ENCODE measurements around the gene RASA2.
A peak's percentile ranks its signal among the peaks of the same experiment; 100 is the strongest.

RASA2 gene

DNA sequence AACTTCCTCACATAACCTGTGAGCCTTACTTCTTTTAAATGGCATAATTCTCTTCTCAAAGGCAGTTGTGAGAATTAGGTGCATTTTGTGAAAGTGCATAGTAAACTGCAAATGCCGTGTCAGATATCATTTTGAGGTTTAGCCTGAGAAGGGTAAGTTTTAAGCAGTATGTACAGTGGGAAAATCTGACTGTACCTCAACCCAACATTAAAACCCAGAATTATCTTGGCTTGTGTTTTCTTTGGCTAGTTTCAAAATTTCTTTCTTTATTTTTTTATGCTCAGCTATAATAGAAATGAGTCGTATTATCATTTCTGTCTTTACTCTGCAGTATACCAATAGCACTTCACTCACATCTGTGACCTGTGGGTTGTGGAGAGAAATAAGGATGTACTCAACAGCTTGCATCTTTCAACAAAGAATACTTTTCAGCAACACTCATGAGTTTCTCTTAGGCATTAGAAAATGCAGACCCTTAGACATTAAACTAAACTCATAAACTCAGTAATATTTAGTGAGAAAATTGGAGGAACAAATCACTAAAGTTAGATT is 65.7 kb downstream of the RASA2 start:
- TF ChIP-seq, protein P1, sequence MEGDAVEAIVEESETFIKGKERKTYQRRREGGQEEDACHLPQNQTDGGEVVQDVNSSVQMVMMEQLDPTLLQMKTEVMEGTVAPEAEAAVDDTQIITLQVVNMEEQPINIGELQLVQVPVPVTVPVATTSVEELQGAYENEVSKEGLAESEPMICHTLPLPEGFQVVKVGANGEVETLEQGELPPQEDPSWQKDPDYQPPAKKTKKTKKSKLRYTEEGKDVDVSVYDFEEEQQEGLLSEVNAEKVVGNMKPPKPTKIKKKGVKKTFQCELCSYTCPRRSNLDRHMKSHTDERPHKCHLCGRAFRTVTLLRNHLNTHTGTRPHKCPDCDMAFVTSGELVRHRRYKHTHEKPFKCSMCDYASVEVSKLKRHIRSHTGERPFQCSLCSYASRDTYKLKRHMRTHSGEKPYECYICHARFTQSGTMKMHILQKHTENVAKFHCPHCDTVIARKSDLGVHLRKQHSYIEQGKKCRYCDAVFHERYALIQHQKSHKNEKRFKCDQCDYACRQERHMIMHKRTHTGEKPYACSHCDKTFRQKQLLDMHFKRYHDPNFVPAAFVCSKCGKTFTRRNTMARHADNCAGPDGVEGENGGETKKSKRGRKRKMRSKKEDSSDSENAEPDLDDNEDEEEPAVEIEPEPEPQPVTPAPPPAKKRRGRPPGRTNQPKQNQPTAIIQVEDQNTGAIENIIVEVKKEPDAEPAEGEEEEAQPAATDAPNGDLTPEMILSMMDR (IDR thresholded peaks at IDR 0.05) = no peak

DNA sequence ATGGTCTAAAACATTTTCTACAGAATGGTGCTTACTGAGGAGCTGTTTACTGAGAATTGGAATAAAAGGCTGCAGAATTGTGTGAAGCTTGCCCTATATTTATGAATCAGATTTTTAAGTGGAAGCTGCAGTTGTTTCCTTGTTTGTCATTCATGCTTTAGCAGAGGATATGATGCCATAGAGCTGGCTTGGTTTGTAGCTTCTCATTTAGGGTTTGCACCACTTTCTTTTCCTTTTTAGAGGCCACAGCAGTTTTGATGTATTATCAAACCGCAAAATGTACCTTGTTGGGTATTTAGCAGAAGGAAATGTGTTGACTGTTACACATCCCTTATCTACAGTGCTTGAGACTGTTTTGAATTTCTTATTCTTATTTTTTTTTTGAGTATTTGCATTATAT is 66.2 kb downstream of the RASA2 start:
- TF ChIP-seq, protein P1 (IDR thresholded peaks at IDR 0.05) = no peak

DNA sequence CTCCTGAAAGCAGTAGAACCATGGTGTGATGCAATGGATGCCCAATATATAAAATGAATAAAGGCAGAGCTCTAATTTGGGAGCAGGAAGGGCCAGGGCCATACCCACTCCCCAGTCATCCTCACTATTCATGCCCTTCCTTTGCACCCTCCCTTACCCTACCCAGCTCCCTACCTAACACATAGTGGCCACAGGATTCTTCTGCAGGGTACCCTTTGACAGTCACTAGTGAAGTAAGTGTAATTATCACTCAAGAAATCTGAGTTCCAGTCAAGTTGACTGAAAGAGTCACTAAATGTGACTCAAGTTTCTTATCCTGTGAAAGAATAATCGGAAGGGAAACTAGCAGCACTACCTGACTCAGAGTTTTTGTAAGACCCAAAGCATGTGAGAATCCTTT is 69.2 kb downstream of the RASA2 start:
- TF ChIP-seq, protein P1 (IDR thresholded peaks at IDR 0.05) = no peak

DNA sequence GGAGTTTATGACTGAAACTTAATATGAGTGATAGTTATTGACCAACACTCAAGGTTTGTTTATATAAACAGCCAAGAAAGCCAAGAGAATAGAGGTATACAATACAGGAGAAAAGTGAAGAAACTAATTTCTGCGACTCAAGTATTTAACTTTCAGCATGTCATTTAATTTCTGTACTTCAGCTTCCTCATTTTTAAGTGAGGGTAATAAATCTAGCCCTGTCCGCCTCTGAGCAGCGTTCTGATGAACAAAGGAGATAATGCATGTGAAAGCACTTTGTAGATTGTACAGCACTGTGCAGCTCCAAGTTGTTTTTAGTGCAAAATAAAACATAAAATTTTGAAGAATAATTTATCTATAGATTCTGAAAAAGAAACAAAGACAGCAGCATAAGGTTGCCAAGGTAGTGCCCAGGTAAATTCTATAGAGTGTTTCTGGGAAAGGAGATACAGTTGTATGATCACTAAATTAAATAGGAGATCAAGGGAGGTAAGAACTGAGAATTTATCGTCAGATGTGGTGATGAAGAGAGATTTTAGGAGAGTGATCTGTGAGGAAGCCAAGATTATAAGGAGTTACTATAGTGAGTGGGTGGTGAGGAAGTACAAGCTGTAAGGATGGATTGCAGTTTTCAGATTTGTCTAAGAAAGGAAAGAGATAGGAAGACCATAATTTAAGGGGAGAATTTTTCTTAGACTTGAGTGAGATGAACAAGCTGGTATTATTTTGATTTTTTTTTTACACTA is 71.3 kb downstream of the RASA2 start:
- TF ChIP-seq, protein P1 (IDR thresholded peaks at IDR 0.05) = no peak

DNA sequence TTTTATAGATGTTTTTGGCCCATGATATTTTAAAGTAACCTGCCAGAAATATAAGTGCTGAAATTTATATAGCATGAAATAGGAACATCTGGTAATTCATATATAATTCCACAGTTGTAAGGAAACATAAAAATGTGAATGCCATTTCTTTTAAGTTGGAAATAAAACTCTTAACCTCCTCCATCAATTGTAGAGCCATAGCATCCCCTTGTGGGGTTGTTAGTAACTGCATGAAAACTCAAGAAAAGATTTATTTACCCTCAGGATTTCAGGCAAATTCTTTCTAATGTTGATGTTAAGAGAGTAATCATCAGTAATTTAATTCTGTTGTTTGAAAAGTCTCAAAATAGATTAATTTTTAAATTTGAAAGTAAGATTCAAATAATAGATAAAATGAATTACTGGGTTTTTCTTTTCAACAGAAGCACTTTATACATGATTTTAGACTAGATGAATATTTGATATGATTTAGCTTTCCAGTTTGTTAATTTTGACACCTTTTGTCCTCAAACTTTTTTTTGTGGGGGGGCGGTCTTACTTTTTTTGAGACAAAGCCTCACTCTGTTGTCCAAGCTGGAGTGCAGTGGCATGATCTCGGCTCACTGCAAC is 74.7 kb downstream of the RASA2 start:
- TF ChIP-seq, protein P1 (IDR thresholded peaks at IDR 0.05) = peak; percentile 98

DNA sequence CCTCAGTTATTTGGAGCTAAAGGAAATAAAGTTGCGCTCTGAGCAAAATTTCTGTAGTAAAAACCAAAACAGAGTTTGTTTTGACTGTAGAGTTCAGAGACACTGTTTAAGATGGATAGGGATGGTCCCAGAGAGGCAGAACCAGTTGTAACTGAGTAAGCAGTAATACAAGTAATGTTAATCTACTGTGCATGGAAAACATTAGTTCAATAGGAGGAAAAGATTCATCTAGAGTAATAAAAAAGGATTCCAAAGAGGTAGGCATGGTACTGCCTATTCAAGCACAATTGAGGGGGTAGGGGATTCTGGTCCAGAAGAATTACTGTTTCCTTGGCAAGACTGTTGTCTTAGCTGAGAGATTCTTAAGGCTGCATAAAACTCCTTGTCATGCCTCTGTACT is 77.4 kb downstream of the RASA2 start:
- TF ChIP-seq, protein P1 (IDR thresholded peaks at IDR 0.05) = no peak

DNA sequence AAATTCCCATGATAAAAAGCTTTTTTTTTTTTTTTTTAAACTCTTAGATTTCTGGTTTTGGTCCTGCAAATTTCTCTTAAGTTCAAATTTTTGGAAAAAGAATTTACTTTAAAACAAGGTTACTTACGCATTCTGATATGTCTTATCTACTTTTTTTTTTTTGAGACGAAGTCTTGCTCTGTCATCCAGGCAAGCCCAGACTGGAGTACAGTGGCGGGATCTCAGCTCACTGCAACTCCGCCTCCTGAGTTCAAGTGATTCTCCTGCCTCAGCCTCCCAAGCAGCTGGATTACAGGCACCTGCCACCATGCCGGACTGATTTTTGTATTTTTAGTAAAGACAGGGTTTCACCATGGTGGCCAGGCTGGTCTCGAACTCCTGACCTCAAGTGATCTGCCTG is 83.2 kb downstream of the RASA2 start:
- TF ChIP-seq, protein P1 (IDR thresholded peaks at IDR 0.05) = no peak
